Omental fat pad (tissue), 4 donors: ENCODE data around the gene VILL. TPM values are rescaled to one million over a fixed set of nuclear protein-coding genes. Genes with fewer than 3 reads are reported as not detected.

Experiments used
- ATAC-seq: fragments of 150-250 bp; one replicate; pipeline ENCODE4 v1.9.1; 2016; ENCODE audit warnings: mild to moderate bottlenecking, moderate library complexity; ENCODE audit not compliant: low FRiP score
- DNase-seq: peaks from one replicate; pipeline ENCODE4 v3.0.0-alpha.2; 2019; ENCODE audit warnings: low spot score
- total RNA-seq, 4 donors: library from RNA; depleted of rRNA; stranded (reverse); fragments of >200 nt; gene quantifications; one replicate each; pipeline ENCODE4 v1.1.0, GENCODE V29; 2016
- TF ChIP-seq, protein P1 (sequence below), 3 donors: fragments of 450-650 bp; IDR thresholded peaks; one replicate each; pipeline ENCODE4 v1.5.1; 2016 to 2017; ENCODE audit warnings: antibody characterized with exemption in 3 of 3, mild to moderate bottlenecking in 3 of 3, moderate library complexity in 2 of 3

VILL gene
- total RNA-seq, 4 donors from 2014 or later, result 4.4 to 15.0 (median 5.6) TPM

DNA sequence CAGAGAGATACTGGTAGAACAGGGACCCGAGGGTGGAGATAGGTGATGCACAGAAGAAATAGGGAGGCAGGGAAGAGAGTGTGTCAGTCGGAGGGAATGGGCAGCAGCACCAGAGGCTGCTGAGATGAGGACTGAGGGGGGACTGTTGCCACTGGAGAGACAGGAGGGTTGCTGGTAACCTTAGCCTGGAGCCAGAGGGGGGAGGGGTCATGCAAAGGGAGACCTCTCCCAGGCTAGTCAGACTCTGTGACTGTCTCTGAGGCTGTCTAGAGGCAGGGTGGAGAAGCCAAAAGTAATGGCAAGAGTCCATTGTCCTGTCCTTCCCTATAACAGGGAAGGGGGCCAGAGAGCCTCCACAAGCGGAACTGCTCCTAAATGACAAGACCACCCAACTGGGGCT, 46.3 kb downstream of the VILL start:
- ATAC-seq (no peak), DNase-seq (no peak)
- TF ChIP-seq, protein P1, sequence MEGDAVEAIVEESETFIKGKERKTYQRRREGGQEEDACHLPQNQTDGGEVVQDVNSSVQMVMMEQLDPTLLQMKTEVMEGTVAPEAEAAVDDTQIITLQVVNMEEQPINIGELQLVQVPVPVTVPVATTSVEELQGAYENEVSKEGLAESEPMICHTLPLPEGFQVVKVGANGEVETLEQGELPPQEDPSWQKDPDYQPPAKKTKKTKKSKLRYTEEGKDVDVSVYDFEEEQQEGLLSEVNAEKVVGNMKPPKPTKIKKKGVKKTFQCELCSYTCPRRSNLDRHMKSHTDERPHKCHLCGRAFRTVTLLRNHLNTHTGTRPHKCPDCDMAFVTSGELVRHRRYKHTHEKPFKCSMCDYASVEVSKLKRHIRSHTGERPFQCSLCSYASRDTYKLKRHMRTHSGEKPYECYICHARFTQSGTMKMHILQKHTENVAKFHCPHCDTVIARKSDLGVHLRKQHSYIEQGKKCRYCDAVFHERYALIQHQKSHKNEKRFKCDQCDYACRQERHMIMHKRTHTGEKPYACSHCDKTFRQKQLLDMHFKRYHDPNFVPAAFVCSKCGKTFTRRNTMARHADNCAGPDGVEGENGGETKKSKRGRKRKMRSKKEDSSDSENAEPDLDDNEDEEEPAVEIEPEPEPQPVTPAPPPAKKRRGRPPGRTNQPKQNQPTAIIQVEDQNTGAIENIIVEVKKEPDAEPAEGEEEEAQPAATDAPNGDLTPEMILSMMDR (IDR thresholded peaks at IDR 0.05), result no peak

DNA sequence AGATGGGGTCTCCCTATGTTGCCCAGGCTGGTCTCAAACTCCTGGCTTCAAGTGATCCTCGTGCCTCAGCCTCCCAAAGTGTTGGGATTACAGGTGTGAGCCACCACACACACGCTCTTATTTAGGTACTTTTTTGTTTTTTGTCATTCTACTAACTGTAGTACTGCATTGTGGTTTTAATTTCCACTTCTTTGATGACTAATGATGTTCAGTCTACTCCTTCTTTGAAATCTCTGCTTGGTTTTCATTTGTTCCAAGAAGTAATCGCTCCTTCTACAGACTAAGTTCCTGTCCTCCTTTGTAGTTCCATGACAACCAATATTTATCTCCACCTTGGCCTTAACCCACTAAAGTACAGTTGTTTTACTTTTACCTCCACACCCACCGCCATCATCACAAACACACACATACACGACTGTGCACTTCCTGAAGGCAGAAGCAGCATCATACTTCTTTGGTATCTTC, 47.9 kb downstream of the VILL start:
- TF ChIP-seq, protein P1 (IDR thresholded peaks at IDR 0.05), result no peak
- ATAC-seq (no peak), DNase-seq (no peak)

GRCh38 chr3:38039101-38039898, 48.7 kb downstream of the VILL start, which contains the start of gene DLEC1:
Gene DLEC1 (plus strand): TSS chr3:38039208. CDS start chr3:38039226, 18 bp downstream.
- ATAC-seq, result peak; percentile 33
- TF ChIP-seq, protein P1 (IDR thresholded peaks at IDR 0.05), result no peak
- no peak for DNase-seq

GRCh38 chr3:38039899-38040261, 49.3 kb downstream of the VILL start:
- ATAC-seq (peak; percentile 86), DNase-seq (no peak)
- TF ChIP-seq, protein P1 (IDR thresholded peaks at IDR 0.05), result no peak

GRCh38 chr3:38040401-38040800, 49.8 kb downstream of the VILL start:
- ATAC-seq (no peak), DNase-seq (no peak)
- TF ChIP-seq, protein P1 (IDR thresholded peaks at IDR 0.05), result no peak

GRCh38 chr3:38043486-38043885, 52.9 kb downstream of the VILL start:
- TF ChIP-seq, protein P1 (IDR thresholded peaks at IDR 0.05), result no peak
- ATAC-seq (no peak), DNase-seq (no peak)

DNA sequence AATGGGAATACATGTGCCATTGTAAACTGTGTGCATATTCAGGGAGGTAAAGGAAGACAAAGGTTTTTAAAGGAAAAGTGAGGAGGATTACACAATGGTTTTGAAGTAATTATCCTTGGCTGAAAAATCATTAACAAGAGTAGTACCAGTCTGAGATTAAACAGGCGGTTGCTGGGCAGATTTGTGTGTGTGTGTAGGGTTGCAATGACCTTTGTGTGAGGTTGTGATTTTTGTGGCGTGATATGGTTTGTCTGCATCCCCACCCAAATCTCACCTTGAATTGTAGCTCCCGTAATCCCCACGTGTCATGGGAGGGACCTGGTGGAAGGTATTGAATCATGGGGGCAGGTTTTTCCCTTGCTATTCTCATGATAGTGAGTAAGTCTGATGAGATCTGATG, 55.4 kb downstream of the VILL start:
- ATAC-seq (no peak), DNase-seq (no peak)
- TF ChIP-seq, protein P1 (IDR thresholded peaks at IDR 0.05), result no peak
